Measurements from ENCODE around the gene GMPR. TPM values are rescaled to one million over a fixed set of nuclear protein-coding genes. Genes with fewer than 3 reads are reported as not detected.

The GMPR gene
- total and polyA plus RNA-seq, 2 donors (not counting 3 experiments of a cell fraction or from before 2014, with no cell fraction given), result 36.3 to 64.0 TPM

DNA sequence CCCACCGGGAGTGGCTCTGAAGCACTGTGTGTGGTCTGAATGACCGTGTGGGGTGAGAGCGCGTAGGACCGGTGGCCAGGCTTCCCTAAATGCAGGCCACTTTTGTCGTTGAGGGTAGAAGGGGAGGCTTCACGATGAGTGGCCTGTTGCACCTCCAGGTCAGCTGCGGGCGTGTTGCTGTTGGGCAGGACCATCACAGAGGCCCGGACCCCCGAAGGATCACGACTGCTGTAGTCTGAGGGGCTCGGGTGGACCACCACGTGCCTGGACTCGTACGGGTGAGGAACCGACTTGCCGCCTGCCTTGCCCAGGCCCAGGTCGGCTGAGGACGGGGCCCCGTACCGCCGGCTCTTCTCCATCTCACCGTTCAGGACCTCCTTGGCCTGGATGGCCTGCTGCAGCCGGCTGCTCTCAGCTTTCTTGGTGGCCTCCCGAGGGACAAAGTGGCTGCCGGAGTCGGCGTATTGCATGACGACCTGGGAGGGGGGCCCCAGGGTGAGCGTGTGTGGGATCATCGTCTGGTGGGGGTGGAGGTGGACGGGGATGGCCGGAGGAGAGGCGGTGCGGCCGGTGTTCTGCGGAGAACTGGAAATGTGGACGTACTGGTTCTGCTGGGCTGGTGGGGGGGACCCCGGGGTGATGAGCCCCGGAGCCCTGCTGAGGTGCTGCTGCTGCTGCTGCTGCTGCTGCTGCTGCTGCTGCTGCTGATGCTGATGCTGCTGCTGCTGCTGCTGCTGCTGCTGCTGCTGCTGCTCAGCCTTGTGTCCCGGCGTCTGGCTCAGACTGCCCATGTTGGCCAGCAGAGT lies 88.8 kb downstream of the GMPR start:
- no peaks in the 10 kb centered on the region for H3K27me3 ChIP-seq (ENCODE audit: control insufficient read depth in 2 of 2, insufficient read depth in 2 of 2, low read length in 2 of 2)
- no peaks in the 10 kb centered on the region for H3K9me1 ChIP-seq (replicated peaks; ENCODE audit: control insufficient read depth, extremely low read depth, insufficient read depth, low read length)
- H3K4me3 ChIP-seq (replicated peaks in 1 of 3; ENCODE audit: insufficient read depth in 1 of 3, low read depth in 1 of 3, low read length in 3 of 3), result no peak overlapping the region
- peaks cover 7% of the 10 kb centered on the region for H3K4me1 ChIP-seq (ENCODE audit: control insufficient read depth, extremely low read depth, insufficient read depth, low read length)
- no peak for DNase-seq (ENCODE audit: low read depth, low spot score)
- ChIA-PET CTCF (no interaction called here), POLR2A (no interaction called here)
- H3K79me2 ChIP-seq (ENCODE audit: control insufficient read depth, insufficient read depth, low read length), result no peaks in the 10 kb centered on the region
- H3K9ac ChIP-seq (replicated peaks; ENCODE audit: extremely low read depth, insufficient read depth, low read length), result no peak overlapping the region
- H3K27ac ChIP-seq (ENCODE audit: insufficient read depth, low read depth, low read length), result no peak overlapping the region
- no peak for TF ChIP-seq POLR2AphosphoS5 (IDR thresholded peaks at IDR 0.05; ENCODE audit: insufficient read depth, low read depth, low read length)
- TF ChIP-seq, protein P1, sequence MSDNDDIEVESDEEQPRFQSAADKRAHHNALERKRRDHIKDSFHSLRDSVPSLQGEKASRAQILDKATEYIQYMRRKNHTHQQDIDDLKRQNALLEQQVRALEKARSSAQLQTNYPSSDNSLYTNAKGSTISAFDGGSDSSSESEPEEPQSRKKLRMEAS (IDR thresholded peaks at IDR 0.05; ENCODE audit: insufficient read depth, insufficient read length), result no peak
- FAIRE-seq, result no peak
- dilution Hi-C loops (cut with MboI; ENCODE audit: extremely low pct_ligation_motif_present, low sequenced_read_pairs), result no loop called here
- H3K9me3 ChIP-seq (replicated peaks; ENCODE audit: control insufficient read depth, insufficient read depth, low read length), result no peaks in the 10 kb centered on the region
- no peak overlapping the region for H2AFZ ChIP-seq (ENCODE audit: low read depth, low read length)
- intact Hi-C loops (cut with micrococcal nuclease), result no loop called here
- H4K20me1 ChIP-seq (replicated peaks; ENCODE audit: control insufficient read depth, extremely low read depth, insufficient read depth, low read length), result no peaks in the 10 kb centered on the region
- BruUV-seq (replicated peaks), result TSS peak; percentile 15
- no peak overlapping the region for H3K4me2 ChIP-seq (ENCODE audit: insufficient read depth, low read length)
- peaks cover 0 to 17% of the 10 kb centered on the region in 2 experiments for H3K36me3 ChIP-seq (ENCODE audit: control insufficient read depth in 2 of 2, extremely low read depth in 1 of 2, insufficient read depth in 2 of 2, low read length in 2 of 2)

DNA sequence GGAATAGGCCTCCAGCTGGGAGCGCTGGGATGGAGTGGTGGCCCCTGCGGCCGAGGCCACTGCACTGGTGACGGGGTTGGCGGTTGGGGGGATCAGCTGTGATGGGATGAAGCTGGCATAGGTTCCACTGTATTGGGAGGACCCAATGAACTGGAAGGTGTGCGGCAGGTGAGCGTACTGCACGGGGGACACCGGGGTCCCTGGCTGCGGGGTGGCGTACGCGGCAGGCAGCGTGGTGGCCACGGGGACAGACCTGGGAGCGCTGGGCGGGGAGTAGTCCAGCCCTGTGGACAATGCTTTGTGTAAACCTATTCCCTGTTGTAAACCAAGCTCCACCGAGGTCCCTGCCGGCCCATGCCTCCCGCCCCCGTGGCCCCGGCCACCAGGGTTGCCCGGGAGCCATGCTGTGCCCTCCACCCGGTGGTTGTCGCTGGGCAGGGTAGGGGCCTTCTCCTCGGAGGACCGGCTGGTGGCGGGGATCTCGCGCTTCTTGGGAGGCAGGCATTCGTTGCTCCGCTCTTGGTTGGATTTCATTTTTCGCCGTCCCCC lies 89.5 kb downstream of the GMPR start:
- TF ChIP-seq, protein P1 (IDR thresholded peaks at IDR 0.05; ENCODE audit: insufficient read depth, insufficient read length), result no peak
- TF ChIP-seq JUN (IDR thresholded peaks at IDR 0.05; ENCODE audit: borderline replicate concordance, insufficient read depth, insufficient read length, low read depth), result no peak
- no peak for TF ChIP-seq POLR2AphosphoS5 (IDR thresholded peaks at IDR 0.05; ENCODE audit: insufficient read depth, low read depth, low read length)
- TF ChIP-seq, protein P2, sequence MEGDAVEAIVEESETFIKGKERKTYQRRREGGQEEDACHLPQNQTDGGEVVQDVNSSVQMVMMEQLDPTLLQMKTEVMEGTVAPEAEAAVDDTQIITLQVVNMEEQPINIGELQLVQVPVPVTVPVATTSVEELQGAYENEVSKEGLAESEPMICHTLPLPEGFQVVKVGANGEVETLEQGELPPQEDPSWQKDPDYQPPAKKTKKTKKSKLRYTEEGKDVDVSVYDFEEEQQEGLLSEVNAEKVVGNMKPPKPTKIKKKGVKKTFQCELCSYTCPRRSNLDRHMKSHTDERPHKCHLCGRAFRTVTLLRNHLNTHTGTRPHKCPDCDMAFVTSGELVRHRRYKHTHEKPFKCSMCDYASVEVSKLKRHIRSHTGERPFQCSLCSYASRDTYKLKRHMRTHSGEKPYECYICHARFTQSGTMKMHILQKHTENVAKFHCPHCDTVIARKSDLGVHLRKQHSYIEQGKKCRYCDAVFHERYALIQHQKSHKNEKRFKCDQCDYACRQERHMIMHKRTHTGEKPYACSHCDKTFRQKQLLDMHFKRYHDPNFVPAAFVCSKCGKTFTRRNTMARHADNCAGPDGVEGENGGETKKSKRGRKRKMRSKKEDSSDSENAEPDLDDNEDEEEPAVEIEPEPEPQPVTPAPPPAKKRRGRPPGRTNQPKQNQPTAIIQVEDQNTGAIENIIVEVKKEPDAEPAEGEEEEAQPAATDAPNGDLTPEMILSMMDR (IDR thresholded peaks at IDR 0.05; ENCODE audit: extremely low read depth in 1 of 2, insufficient read depth in 1 of 2, low read depth in 1 of 2, low read length in 2 of 2), result no peak
- TF ChIP-seq EZH2 (IDR thresholded peaks at IDR 0.05; ENCODE audit: borderline replicate concordance, low read depth, low read length, severe bottlenecking), result no peak
- no peak for TF ChIP-seq FOS (IDR thresholded peaks at IDR 0.05; ENCODE audit: borderline replicate concordance, insufficient read depth, low read length)
- no peak for TF ChIP-seq GATA2 (IDR thresholded peaks at IDR 0.05; ENCODE audit: insufficient read depth, insufficient read length, low read depth, low read length)
- no peak for TF ChIP-seq MYC (IDR thresholded peaks at IDR 0.05; ENCODE audit: low read depth, low read length)
- TF ChIP-seq POLR2A (IDR thresholded peaks at IDR 0.05; ENCODE audit: low read depth, low read length), result no peak
- Histone ChIP-seq H3K27ac (ENCODE audit: insufficient read depth, low read depth, low read length) (no peak overlapping the region), H2AFZ (ENCODE audit: low read depth, low read length) (no peak overlapping the region), H3K9me3 (replicated peaks; ENCODE audit: control insufficient read depth, insufficient read depth, low read length) (no peaks in the 10 kb centered on the region), H3K4me3 (replicated peaks in 1 of 3; ENCODE audit: insufficient read depth in 1 of 3, low read depth in 1 of 3, low read length in 3 of 3) (no peak overlapping the region), H3K4me2 (ENCODE audit: insufficient read depth, low read length) (no peak overlapping the region), H3K79me2 (ENCODE audit: control insufficient read depth, insufficient read depth, low read length) (no peaks in the 10 kb centered on the region), H4K20me1 (replicated peaks; ENCODE audit: control insufficient read depth, extremely low read depth, insufficient read depth, low read length) (no peaks in the 10 kb centered on the region), H3K27me3 (ENCODE audit: control insufficient read depth in 2 of 2, insufficient read depth in 2 of 2, low read length in 2 of 2) (no peaks in the 10 kb centered on the region), H3K4me1 (ENCODE audit: control insufficient read depth, extremely low read depth, insufficient read depth, low read length) (peaks cover 13% of the 10 kb centered on the region), H3K9me1 (replicated peaks; ENCODE audit: control insufficient read depth, extremely low read depth, insufficient read depth, low read length) (no peaks in the 10 kb centered on the region), H3K9ac (replicated peaks; ENCODE audit: extremely low read depth, insufficient read depth, low read length) (no peak overlapping the region), H3K36me3 (ENCODE audit: control insufficient read depth in 2 of 2, extremely low read depth in 1 of 2, insufficient read depth in 2 of 2, low read length in 2 of 2) (peaks cover 0 to 17% of the 10 kb centered on the region in 2 experiments)
- POLR2A ChIA-PET, result no interaction called here
- FAIRE-seq (no peak), DNase-seq (ENCODE audit: low read depth, low spot score) (no peak)
- BruUV-seq (replicated peaks), result no TSS peak
- CTCF ChIA-PET, result interaction anchor here (1.8 kb wide), 1 partner anchor 41 kb away, joined by 5 read pairs; no protein-coding TSS in a partner anchor
- intact Hi-C loops (cut with micrococcal nuclease) (no loop called here), dilution Hi-C loops (cut with MboI; ENCODE audit: extremely low pct_ligation_motif_present, low sequenced_read_pairs) (no loop called here)

All from endothelial cell of umbilical vein (primary cell).